ENCODE data around the gene MORN5. TPM values are rescaled to one million over a fixed set of nuclear protein-coding genes. Genes with fewer than 3 reads are reported as not detected.

Gene MORN5
- total RNA-seq, 4 donors from 2014 or later: 3.8 to 4.0 TPM; not detected in 2

GRCh38 chr9:122125158-122125508, 34.6 kb upstream of the MORN5 start:
- intact Hi-C loops (cut with DNase I; ENCODE audit: low total_unique reads): loop anchor here (1.0 to 10.0 kb wide), 2 partner anchors 223 to 330 kb away; no protein-coding TSS in a partner anchor
- Histone ChIP-seq H3K4me3 (no peak overlapping the region), H3K9me3 (no peaks in the 10 kb centered on the region), H3K4me1 (peaks cover 0 to 15% (median 8%) of the 10 kb centered on the region in 4 donors), H3K27ac (no peak overlapping the region), H3K27me3 (peaks cover 34% of the 10 kb centered on the region), H3K36me3 (no peaks in the 10 kb centered on the region)
- 1% methylated on average over 8 of the region's 8 CpGs; no CpG with 5 or more reads in 1 of the 2 donors for WGBS, 2 donors (ENCODE audit: low coverage in 1 of 2)
- TF ChIP-seq CTCF (IDR thresholded peaks at IDR 0.05) (peak; percentile 90 to 95 (median 92)), POLR2AphosphoS5 (IDR thresholded peaks at IDR 0.05) (no peak)
- in situ Hi-C loops (cut with MboI; ENCODE audit: low pct_ligation_motif_present in 1 of 4, low pct_unique_long_range_greater_than_20kb in 1 of 4, low sequenced_read_pairs in 3 of 4): loop anchor here in 3 of 4 donors (10.0 to 25.0 kb wide), 4 partner anchors 220 to 337 kb away; no protein-coding TSS in a partner anchor
- DNase-seq: peak; percentile 81

- in situ Hi-C loops (cut with MboI; ENCODE audit: low pct_ligation_motif_present in 1 of 4, low pct_unique_long_range_greater_than_20kb in 1 of 4, low sequenced_read_pairs in 3 of 4) (loop anchor here in 3 of 4 donors (10.0 to 25.0 kb wide), 4 partner anchors 219 to 337 kb away; no protein-coding TSS in a partner anchor), intact Hi-C loops (cut with DNase I; ENCODE audit: low total_unique reads) (loop anchor here (1.0 to 10.0 kb wide), 2 partner anchors 223 to 329 kb away; no protein-coding TSS in a partner anchor)
- H3K27ac ChIP-seq: no peak overlapping the region
- no peak for DNase-seq
- WGBS, 2 donors (ENCODE audit: low coverage in 1 of 2): 37% methylated on average over 19 of the region's 21 CpGs; no CpG with 5 or more reads in 1 of the 2 donors
- no peaks in the 10 kb centered on the region for H3K36me3 ChIP-seq
- peak in 1 of 5 experiments; percentile 7 for TF ChIP-seq CTCF (IDR thresholded peaks at IDR 0.05)
- TF ChIP-seq POLR2AphosphoS5 (IDR thresholded peaks at IDR 0.05): no peak
- no peaks in the 10 kb centered on the region for H3K9me3 ChIP-seq
- H3K4me3 ChIP-seq: peak overlapping the region in 2 of 4 donors; percentile 19 to 34
- H3K4me1 ChIP-seq: peaks cover 0 to 15% (median 8%) of the 10 kb centered on the region in 4 donors
- peaks cover 34% of the 10 kb centered on the region for H3K27me3 ChIP-seq
Measured at GRCh38 chr9:122125509-122126330, 34.0 kb upstream of the MORN5 start.

GRCh38 chr9:122126331-122127261, 33.1 kb upstream of the MORN5 start:
- H3K27ac ChIP-seq: no peak overlapping the region
- H3K4me1 ChIP-seq: peaks cover 0 to 19% (median 8%) of the 10 kb centered on the region in 4 donors
- intact Hi-C loops (cut with DNase I; ENCODE audit: low total_unique reads) (loop anchor here (10.0 kb wide), 1 partner anchor 328 kb away; no protein-coding TSS in a partner anchor), in situ Hi-C loops (cut with MboI; ENCODE audit: low pct_ligation_motif_present in 1 of 4, low pct_unique_long_range_greater_than_20kb in 1 of 4, low sequenced_read_pairs in 3 of 4) (loop anchor here in 3 of 4 donors (10.0 to 25.0 kb wide), 4 partner anchors 218 to 336 kb away; no protein-coding TSS in a partner anchor)
- WGBS, 2 donors (ENCODE audit: low coverage in 1 of 2): 9% methylated on average over 64 of the region's 64 CpGs; no CpG with 5 or more reads in 1 of the 2 donors
- peak overlapping the region in 3 of 4 donors; percentile 10 to 34 (median 19) for H3K4me3 ChIP-seq
- DNase-seq: no peak
- H3K9me3 ChIP-seq: no peaks in the 10 kb centered on the region
- TF ChIP-seq EP300 (IDR thresholded peaks at IDR 0.05; ENCODE audit: low read depth) (no peak), POLR2AphosphoS5 (IDR thresholded peaks at IDR 0.05) (no peak), POLR2A (IDR thresholded peaks at IDR 0.05) (no peak), CTCF (IDR thresholded peaks at IDR 0.05) (no peak)
- H3K36me3 ChIP-seq: no peaks in the 10 kb centered on the region
- peaks cover 37% of the 10 kb centered on the region for H3K27me3 ChIP-seq

All from transverse colon (tissue), 4 donors.